K562 (cell line): ENCODE measurements around the gene CALM1. TPM values are rescaled to one million over a fixed set of nuclear protein-coding genes. Genes with fewer than 3 reads are reported as not detected.

Source experiments
- CBX5 ChIP-seq: IDR thresholded peaks from 2 replicates; pipeline ENCODE4 v1.6.1; 2014; ENCODE audit warnings: low read depth, borderline replicate concordance
- FOXA1 ChIP-seq: fragments of 450-650 bp; IDR thresholded peaks from 2 replicates; pipeline ENCODE4 v1.6.1; 2016; ENCODE audit warnings: mild to moderate bottlenecking, borderline replicate concordance
- FOXK2 ChIP-seq, 2 experiments: fragments of 450-650 bp; IDR thresholded peaks in 1 of 2; conservative IDR thresholded peaks in 1 of 2; 2 replicates each; pipeline ENCODE4 v1.6.1; 2016; ENCODE audit warnings: low read depth in 2 of 2, mild to moderate bottlenecking in 1 of 2
- GTF2F1 ChIP-seq: IDR thresholded peaks from 2 replicates; pipeline ENCODE4 v1.6.1; 2011; ENCODE audit warnings: low read depth, low read length, improper control_type of control experiment
- IRF1 ChIP-seq: sonication (generic); formaldehyde crosslinking; IDR thresholded peaks from 2 replicates; pipeline ENCODE4 v1.8.0; 2022; ENCODE audit warnings: missing genetic modification reagents, mild to moderate bottlenecking, borderline replicate concordance
- MBD2 ChIP-seq: sonication (generic); IDR thresholded peaks from 2 replicates; pipeline ENCODE4 v1.6.1; 2016; ENCODE audit warnings: low read depth, borderline replicate concordance
- MEF2D ChIP-seq: conservative IDR thresholded peaks from 2 replicates; pipeline ENCODE4 v1.6.1; 2016; ENCODE audit warnings: low read depth, missing genetic modification characterization, missing compliant biosample characterization
- NRF1 ChIP-seq, 2 experiments: fragments of 450-650 bp; IDR thresholded peaks in 1 of 2; conservative IDR thresholded peaks in 1 of 2; 2 replicates each; pipeline ENCODE4 v1.6.1; 2014; ENCODE audit warnings: mild to moderate bottlenecking in 2 of 2
- RHOXF2B ChIP-seq: fragments of 250-450 bp; sonication (Bioruptor Pico); conservative IDR thresholded peaks from 2 replicates; pipeline ENCODE4 v1.5.1; 2021
- SMARCA4 ChIP-seq: fragments of 450-650 bp; IDR thresholded peaks from 2 replicates; pipeline ENCODE4 v1.6.1; 2016
- U2AF1 ChIP-seq: fragments of 200-400 bp; formaldehyde crosslinking; optimal IDR thresholded peaks from 2 replicates; pipeline ENCODE3; 2017; ENCODE audit warnings: mild to moderate bottlenecking, low read depth, low read length, moderate library complexity
- ZBTB34 ChIP-seq: fragments of 250-450 bp; sonication (Bioruptor Pico); IDR thresholded peaks from 2 replicates; pipeline ENCODE4 v1.8.0; 2021; ENCODE audit warnings: mild to moderate bottlenecking, moderate library complexity
- polyA plus RNA-seq, 8 experiments: library from polyadenylated mRNA; depleted of rRNA in 4 of 8; stranded (reverse) in 5 of 8; unstranded in 3 of 8; fragments of >200 nt; fragmentation: Nextera tagmentation in 2 of 8; fragmentation: Illumina TruSeq in 1 of 8; extraction: Ambion mirVana in 2 of 8; extraction: Trizol in 1 of 8; gene quantifications; 2 replicates each; pipeline versions ENCODE4 v1.2.1 to v1.2.3, GENCODE V29; 2011 to 2014; ENCODE audit warnings: inconsistent platforms in 1 of 8, missing spikeins in 1 of 8
- total RNA-seq, 7 experiments: library from RNA; depleted of rRNA in 6 of 7; stranded (reverse); fragments of >200 nt in 6 of 7; fragmentation: Illumina TruSeq in 2 of 7; extraction: Trizol in 2 of 7; gene quantifications; 2 replicates each; pipeline versions ENCODE4 v1.2.1 to v1.2.3, GENCODE V29; 2011 to 2021; ENCODE audit warnings: low replicate concordance in 1 of 7
- TF ChIP-seq, protein P1 (sequence below): sonication (generic); formaldehyde crosslinking; IDR thresholded peaks from 2 replicates; pipeline ENCODE4 v1.8.1; 2023; ENCODE audit warnings: mild to moderate bottlenecking, missing genetic modification reagents
- TF ChIP-seq, protein P2 (sequence below): fragments of 450-650 bp; formaldehyde crosslinking; IDR thresholded peaks from 2 replicates; pipeline ENCODE4 v1.4.0; 2020; ENCODE audit warnings: mild to moderate bottlenecking, moderate library complexity
- TF ChIP-seq, protein P3 (sequence below): fragments of 250-450 bp; sonication (Bioruptor Pico); IDR thresholded peaks from 2 replicates; pipeline ENCODE4 v1.4.0; 2020

The CALM1 gene
- total and polyA plus RNA-seq, 9 of the 15 experiments (the other 6 are each of a cell fraction or from before 2014, with no cell fraction given) = 48.0 to 269 (median 158) TPM

- TF ChIP-seq, protein P1, sequence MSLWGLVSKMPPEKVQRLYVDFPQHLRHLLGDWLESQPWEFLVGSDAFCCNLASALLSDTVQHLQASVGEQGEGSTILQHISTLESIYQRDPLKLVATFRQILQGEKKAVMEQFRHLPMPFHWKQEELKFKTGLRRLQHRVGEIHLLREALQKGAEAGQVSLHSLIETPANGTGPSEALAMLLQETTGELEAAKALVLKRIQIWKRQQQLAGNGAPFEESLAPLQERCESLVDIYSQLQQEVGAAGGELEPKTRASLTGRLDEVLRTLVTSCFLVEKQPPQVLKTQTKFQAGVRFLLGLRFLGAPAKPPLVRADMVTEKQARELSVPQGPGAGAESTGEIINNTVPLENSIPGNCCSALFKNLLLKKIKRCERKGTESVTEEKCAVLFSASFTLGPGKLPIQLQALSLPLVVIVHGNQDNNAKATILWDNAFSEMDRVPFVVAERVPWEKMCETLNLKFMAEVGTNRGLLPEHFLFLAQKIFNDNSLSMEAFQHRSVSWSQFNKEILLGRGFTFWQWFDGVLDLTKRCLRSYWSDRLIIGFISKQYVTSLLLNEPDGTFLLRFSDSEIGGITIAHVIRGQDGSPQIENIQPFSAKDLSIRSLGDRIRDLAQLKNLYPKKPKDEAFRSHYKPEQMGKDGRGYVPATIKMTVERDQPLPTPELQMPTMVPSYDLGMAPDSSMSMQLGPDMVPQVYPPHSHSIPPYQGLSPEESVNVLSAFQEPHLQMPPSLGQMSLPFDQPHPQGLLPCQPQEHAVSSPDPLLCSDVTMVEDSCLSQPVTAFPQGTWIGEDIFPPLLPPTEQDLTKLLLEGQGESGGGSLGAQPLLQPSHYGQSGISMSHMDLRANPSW = peak; percentile 50; the same call in 1 of the 2 replicates
- no peak for TF ChIP-seq GTF2F1
- no peak for TF ChIP-seq CBX5
- no peak; a peak in 1 of 4 replicates for TF ChIP-seq FOXK2 (conservative IDR thresholded peaks at IDR 0.05 in 1 of 2, IDR thresholded peaks at IDR 0.05 in 1 of 2; ENCODE audit: low read depth in 2 of 2)
- no peak for TF ChIP-seq U2AF1
- TF ChIP-seq IRF1 (CRISPR knock-in tag) = no peak
- TF ChIP-seq, protein P2, sequence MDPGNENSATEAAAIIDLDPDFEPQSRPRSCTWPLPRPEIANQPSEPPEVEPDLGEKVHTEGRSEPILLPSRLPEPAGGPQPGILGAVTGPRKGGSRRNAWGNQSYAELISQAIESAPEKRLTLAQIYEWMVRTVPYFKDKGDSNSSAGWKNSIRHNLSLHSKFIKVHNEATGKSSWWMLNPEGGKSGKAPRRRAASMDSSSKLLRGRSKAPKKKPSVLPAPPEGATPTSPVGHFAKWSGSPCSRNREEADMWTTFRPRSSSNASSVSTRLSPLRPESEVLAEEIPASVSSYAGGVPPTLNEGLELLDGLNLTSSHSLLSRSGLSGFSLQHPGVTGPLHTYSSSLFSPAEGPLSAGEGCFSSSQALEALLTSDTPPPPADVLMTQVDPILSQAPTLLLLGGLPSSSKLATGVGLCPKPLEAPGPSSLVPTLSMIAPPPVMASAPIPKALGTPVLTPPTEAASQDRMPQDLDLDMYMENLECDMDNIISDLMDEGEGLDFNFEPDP (CRISPR knock-in tag) = no peak
- TF ChIP-seq FOXA1 = no peak
- peak in 1 of 2 experiments; percentile 65; a peak in 2 of 4 replicates for TF ChIP-seq NRF1 (conservative IDR thresholded peaks at IDR 0.05 in 1 of 2, IDR thresholded peaks at IDR 0.05 in 1 of 2)
- TF ChIP-seq SMARCA4 = no peak
- TF ChIP-seq RHOXF2B (CRISPR knock-in tag) = no peak
- no peak for TF ChIP-seq MEF2D
- TF ChIP-seq ZBTB34 = no peak
- TF ChIP-seq, protein P3, sequence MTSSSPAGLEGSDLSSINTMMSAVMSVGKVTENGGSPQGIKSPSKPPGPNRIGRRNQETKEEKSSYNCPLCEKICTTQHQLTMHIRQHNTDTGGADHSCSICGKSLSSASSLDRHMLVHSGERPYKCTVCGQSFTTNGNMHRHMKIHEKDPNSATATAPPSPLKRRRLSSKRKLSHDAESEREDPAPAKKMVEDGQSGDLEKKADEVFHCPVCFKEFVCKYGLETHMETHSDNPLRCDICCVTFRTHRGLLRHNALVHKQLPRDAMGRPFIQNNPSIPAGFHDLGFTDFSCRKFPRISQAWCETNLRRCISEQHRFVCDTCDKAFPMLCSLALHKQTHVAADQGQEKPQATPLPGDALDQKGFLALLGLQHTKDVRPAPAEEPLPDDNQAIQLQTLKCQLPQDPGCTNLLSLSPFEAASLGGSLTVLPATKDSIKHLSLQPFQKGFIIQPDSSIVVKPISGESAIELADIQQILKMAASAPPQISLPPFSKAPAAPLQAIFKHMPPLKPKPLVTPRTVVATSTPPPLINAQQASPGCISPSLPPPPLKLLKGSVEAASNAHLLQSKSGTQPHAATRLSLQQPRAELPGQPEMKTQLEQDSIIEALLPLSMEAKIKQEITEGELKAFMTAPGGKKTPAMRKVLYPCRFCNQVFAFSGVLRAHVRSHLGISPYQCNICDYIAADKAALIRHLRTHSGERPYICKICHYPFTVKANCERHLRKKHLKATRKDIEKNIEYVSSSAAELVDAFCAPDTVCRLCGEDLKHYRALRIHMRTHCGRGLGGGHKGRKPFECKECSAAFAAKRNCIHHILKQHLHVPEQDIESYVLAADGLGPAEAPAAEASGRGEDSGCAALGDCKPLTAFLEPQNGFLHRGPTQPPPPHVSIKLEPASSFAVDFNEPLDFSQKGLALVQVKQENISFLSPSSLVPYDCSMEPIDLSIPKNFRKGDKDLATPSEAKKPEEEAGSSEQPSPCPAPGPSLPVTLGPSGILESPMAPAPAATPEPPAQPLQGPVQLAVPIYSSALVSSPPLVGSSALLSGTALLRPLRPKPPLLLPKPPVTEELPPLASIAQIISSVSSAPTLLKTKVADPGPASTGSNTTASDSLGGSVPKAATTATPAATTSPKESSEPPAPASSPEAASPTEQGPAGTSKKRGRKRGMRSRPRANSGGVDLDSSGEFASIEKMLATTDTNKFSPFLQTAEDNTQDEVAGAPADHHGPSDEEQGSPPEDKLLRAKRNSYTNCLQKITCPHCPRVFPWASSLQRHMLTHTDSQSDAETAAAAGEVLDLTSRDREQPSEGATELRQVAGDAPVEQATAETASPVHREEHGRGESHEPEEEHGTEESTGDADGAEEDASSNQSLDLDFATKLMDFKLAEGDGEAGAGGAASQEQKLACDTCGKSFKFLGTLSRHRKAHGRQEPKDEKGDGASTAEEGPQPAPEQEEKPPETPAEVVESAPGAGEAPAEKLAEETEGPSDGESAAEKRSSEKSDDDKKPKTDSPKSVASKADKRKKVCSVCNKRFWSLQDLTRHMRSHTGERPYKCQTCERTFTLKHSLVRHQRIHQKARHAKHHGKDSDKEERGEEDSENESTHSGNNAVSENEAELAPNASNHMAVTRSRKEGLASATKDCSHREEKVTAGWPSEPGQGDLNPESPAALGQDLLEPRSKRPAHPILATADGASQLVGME (CRISPR knock-in tag) = no peak
- TF ChIP-seq MBD2 = peak; percentile 97
Measured at GRCh38 chr14:90383126-90383730, 13.6 kb upstream of the CALM1 start (continued).
